PC-9 (cell line): ENCODE measurements around the gene CTSH.

Experiments
- CTCF ChIP-seq: fragments of 200-600 bp; sonication (generic); conservative IDR thresholded peaks from 2 replicates; pipeline ENCODE4 v1.6.1; 2017; ENCODE audit warnings: mixed run types, antibody characterized with exemption, mild to moderate bottlenecking, moderate library complexity
- EZH2 ChIP-seq: fragments of 200-600 bp; sonication (generic); IDR thresholded peaks from 2 replicates; pipeline ENCODE4 v1.8.0; 2017; ENCODE audit warnings: antibody characterized with exemption, low read depth

- TF ChIP-seq CTCF, result no peak
- TF ChIP-seq EZH2, result no peak
These were observed 10.8 kb downstream of the CTSH start for GRCh38 chr15:78933823-78934654.
